PC-3 (cell line): ENCODE data around the gene RHOH.

Source experiments
- EZH2 ChIP-seq: fragments of 300-600 bp; sonication (generic); IDR thresholded peaks from one replicate; pipeline ENCODE4 v1.6.1; 2017; ENCODE audit warnings: antibody characterized with exemption, mild to moderate bottlenecking, low read length; ENCODE audit not compliant: unreplicated experiment
- EZH2phosphoT487 ChIP-seq: fragments of 300-600 bp; sonication (generic); IDR thresholded peaks from 2 replicates; pipeline ENCODE4 v1.6.1; 2018; ENCODE audit warnings: mild to moderate bottlenecking, antibody characterized with exemption, low read length, borderline replicate concordance
- TF ChIP-seq, protein P1 (sequence below): fragments of 300-600 bp; sonication (generic); conservative IDR thresholded peaks from 2 replicates; pipeline ENCODE4 v1.5.1; 2017; ENCODE audit warnings: antibody characterized with exemption, low read depth, mild to moderate bottlenecking, low read length

DNA sequence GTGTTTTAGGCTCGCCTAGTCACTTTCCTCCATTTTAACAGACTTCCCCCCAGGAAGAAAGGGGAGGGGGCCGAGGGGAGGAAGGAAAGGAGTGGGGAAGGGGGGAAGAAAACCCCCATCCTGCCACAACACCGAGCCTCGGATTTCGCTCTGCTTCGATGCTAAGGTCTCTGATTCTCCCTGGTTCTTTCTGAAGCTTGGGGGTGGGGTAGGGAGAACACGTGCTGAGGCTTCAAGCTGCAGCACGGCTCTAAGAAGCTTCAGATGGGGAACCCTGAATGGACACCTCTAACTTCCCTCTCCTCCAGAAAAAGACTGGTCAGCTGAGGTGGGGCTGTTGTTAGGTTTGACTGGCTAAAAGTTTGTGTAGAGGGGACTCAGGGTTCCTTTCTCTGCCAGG, 61.8 kb downstream of the RHOH start:
- TF ChIP-seq EZH2phosphoT487: no peak
- TF ChIP-seq, protein P1, sequence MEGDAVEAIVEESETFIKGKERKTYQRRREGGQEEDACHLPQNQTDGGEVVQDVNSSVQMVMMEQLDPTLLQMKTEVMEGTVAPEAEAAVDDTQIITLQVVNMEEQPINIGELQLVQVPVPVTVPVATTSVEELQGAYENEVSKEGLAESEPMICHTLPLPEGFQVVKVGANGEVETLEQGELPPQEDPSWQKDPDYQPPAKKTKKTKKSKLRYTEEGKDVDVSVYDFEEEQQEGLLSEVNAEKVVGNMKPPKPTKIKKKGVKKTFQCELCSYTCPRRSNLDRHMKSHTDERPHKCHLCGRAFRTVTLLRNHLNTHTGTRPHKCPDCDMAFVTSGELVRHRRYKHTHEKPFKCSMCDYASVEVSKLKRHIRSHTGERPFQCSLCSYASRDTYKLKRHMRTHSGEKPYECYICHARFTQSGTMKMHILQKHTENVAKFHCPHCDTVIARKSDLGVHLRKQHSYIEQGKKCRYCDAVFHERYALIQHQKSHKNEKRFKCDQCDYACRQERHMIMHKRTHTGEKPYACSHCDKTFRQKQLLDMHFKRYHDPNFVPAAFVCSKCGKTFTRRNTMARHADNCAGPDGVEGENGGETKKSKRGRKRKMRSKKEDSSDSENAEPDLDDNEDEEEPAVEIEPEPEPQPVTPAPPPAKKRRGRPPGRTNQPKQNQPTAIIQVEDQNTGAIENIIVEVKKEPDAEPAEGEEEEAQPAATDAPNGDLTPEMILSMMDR: no peak
- no peak for TF ChIP-seq EZH2
